DOHH2 (cell line): ENCODE results near the gene ASPHD1.

Experiments used
- H3F3A ChIP-seq: fragments of 200-600 bp; sonication (generic), shearing (Covaris generic); 2 replicates; pipeline ENCODE4 v1.6.0; 2016; ENCODE audit warnings: antibody characterized with exemption, mild to moderate bottlenecking; ENCODE audit not compliant: control insufficient read depth, insufficient read depth
- H3K27ac ChIP-seq: fragments of 200-600 bp; sonication (generic); 2 replicates; pipeline ENCODE4 v1.5.1; 2014; ENCODE audit warnings: low read depth, mild to moderate bottlenecking, low read length, moderate library complexity
- H3K27me3 ChIP-seq: fragments of 200-600 bp; sonication (generic); 2 replicates; pipeline ENCODE4 v1.6.1; 2014; ENCODE audit warnings: mild to moderate bottlenecking, low read length, mixed read lengths; ENCODE audit not compliant: control insufficient read depth
- H3K36me3 ChIP-seq: fragments of 200-600 bp; sonication (generic); 2 replicates; pipeline ENCODE4 v1.6.1; 2014; ENCODE audit warnings: mild to moderate bottlenecking, low read length, moderate library complexity, mixed read lengths; ENCODE audit not compliant: control insufficient read depth
- H3K4me1 ChIP-seq: fragments of 200-600 bp; sonication (generic); 2 replicates; pipeline ENCODE4 v1.6.1; 2014; ENCODE audit warnings: mild to moderate bottlenecking, low read length, mixed read lengths; ENCODE audit not compliant: control insufficient read depth
- H3K4me2 ChIP-seq: fragments of 200-600 bp; sonication (generic); 2 replicates; pipeline ENCODE4 v1.6.0; 2014; ENCODE audit warnings: mild to moderate bottlenecking, low read length, moderate library complexity
- H3K4me3 ChIP-seq: fragments of 200-600 bp; sonication (generic); 2 replicates; pipeline ENCODE4 v1.5.1; 2014; ENCODE audit warnings: mild to moderate bottlenecking, low read length, mixed read lengths
- H3K79me2 ChIP-seq: fragments of 200-600 bp; sonication (generic); 2 replicates; pipeline ENCODE4 v1.6.1; 2014; ENCODE audit warnings: mild to moderate bottlenecking, low read length, mixed read lengths; ENCODE audit not compliant: control insufficient read depth
- H3K9me2 ChIP-seq: fragments of 200-600 bp; sonication (generic); replicated peaks from 2 replicates; pipeline ENCODE4 v1.6.1; 2014; ENCODE audit warnings: mild to moderate bottlenecking, low read length, mixed read lengths; ENCODE audit not compliant: control insufficient read depth
- H3K9me3 ChIP-seq: fragments of 200-600 bp; sonication (generic); 2 replicates; pipeline ENCODE4 v1.6.1; 2014; ENCODE audit warnings: antibody characterized with exemption, low read length, mixed read lengths; ENCODE audit not compliant: control insufficient read depth, insufficient read depth
- H4K20me1 ChIP-seq: fragments of 200-600 bp; sonication (generic); 2 replicates; pipeline ENCODE4 v1.6.0; 2014; ENCODE audit warnings: low read depth, mild to moderate bottlenecking, antibody characterized with exemption, low read length, moderate library complexity; ENCODE audit not compliant: control insufficient read depth, insufficient read depth
- CTCF ChIP-seq: fragments of 200-600 bp; sonication (generic); IDR thresholded peaks from one replicate; pipeline ENCODE4 v1.5.1; 2014; ENCODE audit warnings: antibody characterized with exemption, mild to moderate bottlenecking, low read depth, low read length; ENCODE audit not compliant: poor library complexity, severe bottlenecking
- EZH2phosphoT487 ChIP-seq: fragments of 200-600 bp; sonication (generic); IDR thresholded peaks from 2 replicates; pipeline ENCODE4 v1.6.1; 2017; ENCODE audit warnings: borderline replicate concordance, mild to moderate bottlenecking, antibody characterized with exemption, low read length, moderate library complexity, mixed read lengths

The ASPHD1 gene

GRCh38 chr16:29916979-29917378, 16.7 kb downstream of the ASPHD1 start:
- no peaks in the 10 kb centered on the region for H3K9me2 ChIP-seq
- H3F3A ChIP-seq, result no peaks in the 10 kb centered on the region
- peaks cover 24% of the 10 kb centered on the region for H3K36me3 ChIP-seq
- no peak overlapping the region for H3K4me3 ChIP-seq
- H3K4me1 ChIP-seq, result no peaks in the 10 kb centered on the region
- no peak for TF ChIP-seq EZH2phosphoT487
- no peak for TF ChIP-seq CTCF
- H3K27me3 ChIP-seq, result no peaks in the 10 kb centered on the region
- H3K27ac ChIP-seq, result no peak overlapping the region
- H4K20me1 ChIP-seq, result no peaks in the 10 kb centered on the region
- H3K9me3 ChIP-seq, result no peaks in the 10 kb centered on the region
- H3K79me2 ChIP-seq, result no peaks in the 10 kb centered on the region
- H3K4me2 ChIP-seq, result no peak overlapping the region

GRCh38 chr16:29920288-29921033, 20.2 kb downstream of the ASPHD1 start:
- TF ChIP-seq EZH2phosphoT487 (no peak), CTCF (no peak)
- peaks cover 4% of the 10 kb centered on the region; the same call in 1 of the 2 replicates for H4K20me1 ChIP-seq
- peaks cover 42% of the 10 kb centered on the region for H3K36me3 ChIP-seq

GRCh38 chr16:29921034-29921385, 20.7 kb downstream of the ASPHD1 start:
- peaks cover 4% of the 10 kb centered on the region; the same call in 1 of the 2 replicates for H4K20me1 ChIP-seq

More at GRCh38 chr16:29920288-29921033, 20.2 kb downstream of the ASPHD1 start:
- H3K4me1 ChIP-seq, result peaks cover 11% of the 10 kb centered on the region
- H3K4me2 ChIP-seq, result no peak overlapping the region
- H3K27me3 ChIP-seq, result no peaks in the 10 kb centered on the region
- 0 out of 2 replicates have a peak, but pooled peaks cover 3% of the 10 kb centered on the region for H3F3A ChIP-seq
- no peaks in the 10 kb centered on the region for H3K9me2 ChIP-seq
- no peak overlapping the region for H3K4me3 ChIP-seq
- H3K79me2 ChIP-seq, result peaks cover 14% of the 10 kb centered on the region
- no peaks in the 10 kb centered on the region for H3K9me3 ChIP-seq
- no peak overlapping the region for H3K27ac ChIP-seq

More at GRCh38 chr16:29921034-29921385, 20.7 kb downstream of the ASPHD1 start:
- Histone ChIP-seq H3K36me3 (peaks cover 44% of the 10 kb centered on the region), H3K9me2 (no peaks in the 10 kb centered on the region), H3K9me3 (no peaks in the 10 kb centered on the region), H3K4me3 (no peak overlapping the region), H3K4me1 (peaks cover 11% of the 10 kb centered on the region), H3K79me2 (peaks cover 20% of the 10 kb centered on the region), H3F3A (0 out of 2 replicates have a peak, but pooled peaks cover 3% of the 10 kb centered on the region), H3K27ac (no peak overlapping the region), H3K4me2 (no peak overlapping the region), H3K27me3 (no peaks in the 10 kb centered on the region)
- no peak for TF ChIP-seq EZH2phosphoT487
- no peak for TF ChIP-seq CTCF
